ENCODE data around the gene DNER. TPM values are rescaled to one million over a fixed set of nuclear protein-coding genes. Genes with fewer than 3 reads are reported as not detected.
"Not testable (repeated sequence)": the region's sequence is repeated elsewhere in the genome, so short reads cannot be mapped to it uniquely, and the experiment has no call there.

DNER gene
- total RNA-seq, 1 donor from 2014 or later, result 1.00 TPM

GRCh38 chr2:229528846-229529245 lies 185.5 kb downstream of the DNER start:
- no peak for DNase-seq (ENCODE audit: low spot score)

GRCh38 chr2:229526951-229527350 lies 187.4 kb downstream of the DNER start:
- no peak for DNase-seq (ENCODE audit: low spot score)
- intact Hi-C loops (cut with DNase I), result no loop called here

More at GRCh38 chr2:229528846-229529245, 185.5 kb downstream of the DNER start:
- intact Hi-C loops (cut with DNase I), result no loop called here

- no peak for DNase-seq (ENCODE audit: low spot score)
- intact Hi-C loops (cut with DNase I), result no loop called here
These were observed 189.6 kb downstream of the DNER start for GRCh38 chr2:229524799-229525198.

GRCh38 chr2:229523663-229524062 lies 190.7 kb downstream of the DNER start:
- intact Hi-C loops (cut with DNase I), result no loop called here
- DNase-seq (ENCODE audit: low spot score), result no peak

- DNase-seq (ENCODE audit: low spot score), result no peak
- intact Hi-C loops (cut with DNase I), result no loop called here
These were observed 192.8 kb downstream of the DNER start for GRCh38 chr2:229521576-229521975.

GRCh38 chr2:229520691-229521096 lies 193.7 kb downstream of the DNER start:
- intact Hi-C loops (cut with DNase I), result no loop called here
- DNase-seq (ENCODE audit: low spot score), result no peak

GRCh38 chr2:229519655-229520430 lies 194.5 kb downstream of the DNER start:
- intact Hi-C loops (cut with DNase I), result no loop called here
- no peak for DNase-seq (ENCODE audit: low spot score)

GRCh38 chr2:229514273-229514895 lies 200.0 kb downstream of the DNER start:
- intact Hi-C loops (cut with DNase I), result no loop called here
- no peak for DNase-seq (ENCODE audit: low spot score)

- intact Hi-C loops (cut with DNase I), result no loop called here
- DNase-seq (ENCODE audit: low spot score), result no peak
These were observed 202.8 kb downstream of the DNER start for GRCh38 chr2:229511524-229511923.

- DNase-seq (ENCODE audit: low spot score); intact Hi-C loops (cut with DNase I): not testable (repeated sequence)
These were observed 207.7 kb downstream of the DNER start for GRCh38 chr2:229506699-229507098.

GRCh38 chr2:229501051-229501794 lies 213.1 kb downstream of the DNER start:
- no peak for DNase-seq (ENCODE audit: low spot score)
- intact Hi-C loops (cut with DNase I), result no loop called here

GRCh38 chr2:229492034-229492433 lies 222.3 kb downstream of the DNER start:
- intact Hi-C loops (cut with DNase I), result no loop called here
- no peak for DNase-seq (ENCODE audit: low spot score)

- DNase-seq (ENCODE audit: low spot score), result no peak
- intact Hi-C loops (cut with DNase I), result no loop called here
These were observed 224.2 kb downstream of the DNER start for GRCh38 chr2:229490167-229490566.

GRCh38 chr2:229489016-229489415 lies 225.3 kb downstream of the DNER start:
- intact Hi-C loops (cut with DNase I), result no loop called here
- no peak for DNase-seq (ENCODE audit: low spot score)

GRCh38 chr2:229488232-229488631 lies 226.1 kb downstream of the DNER start:
- intact Hi-C loops (cut with DNase I), result no loop called here
- DNase-seq (ENCODE audit: low spot score), result no peak

GRCh38 chr2:229486673-229487072 lies 227.7 kb downstream of the DNER start:
- intact Hi-C loops (cut with DNase I), result no loop called here
- DNase-seq (ENCODE audit: low spot score), result no peak

- intact Hi-C loops (cut with DNase I), result no loop called here
- DNase-seq (ENCODE audit: low spot score), result no peak
These were observed 228.5 kb downstream of the DNER start for GRCh38 chr2:229485857-229486256.

- DNase-seq (ENCODE audit: low spot score), result no peak
- intact Hi-C loops (cut with DNase I), result no loop called here
These were observed 237.0 kb downstream of the DNER start for GRCh38 chr2:229477269-229477755.

GRCh38 chr2:229475778-229476177 lies 238.6 kb downstream of the DNER start:
- intact Hi-C loops (cut with DNase I), result no loop called here
- no peak for DNase-seq (ENCODE audit: low spot score)

- DNase-seq (ENCODE audit: low spot score), result no peak
- intact Hi-C loops (cut with DNase I), result no loop called here
These were observed 240.2 kb downstream of the DNER start for GRCh38 chr2:229474125-229474524.
